Peyer's patch (tissue), 4 donors: ENCODE results near the gene C19orf47.

ENCODE experiments used
- CTCF ChIP-seq, 6 experiments: fragments of 450-650 bp in 4 of 6; fragments of 200-600 bp in 2 of 6; sonication (generic) in 1 of 6; IDR thresholded peaks; one replicate each; pipeline ENCODE4 v1.5.1; 2017 to 2019; ENCODE audit warnings: antibody characterized with exemption in 6 of 6, mild to moderate bottlenecking in 3 of 6, moderate library complexity in 1 of 6
- POLR2A ChIP-seq, 2 donors: fragments of 450-650 bp; IDR thresholded peaks; one replicate each; pipeline ENCODE4 v1.5.1; 2017; ENCODE audit warnings: antibody characterized with exemption in 2 of 2, mild to moderate bottlenecking in 2 of 2, moderate library complexity in 2 of 2

GRCh38 chr19:40387155-40387554 lies 39.0 kb upstream of the C19orf47 start:
- TF ChIP-seq CTCF (IDR thresholded peaks at IDR 0.05) (no peak), POLR2A (IDR thresholded peaks at IDR 0.05) (no peak)
